DMS79 (cell line): Measurements from ENCODE around the gene PPP1R13L.

Experiments
- DNase-seq: peaks from one replicate; lab custom pipeline; 2025; lab: John Stamatoyannopoulos, UW

The PPP1R13L gene

GRCh38 chr19:45363861-45364459, 40.9 kb downstream of the PPP1R13L start:
- DNase-seq = no peak

- no peak for DNase-seq
Measured at GRCh38 chr19:45362291-45362690, 42.6 kb downstream of the PPP1R13L start.

- DNase-seq = no peak
Measured at GRCh38 chr19:45361608-45362007, 43.3 kb downstream of the PPP1R13L start.

DNA sequence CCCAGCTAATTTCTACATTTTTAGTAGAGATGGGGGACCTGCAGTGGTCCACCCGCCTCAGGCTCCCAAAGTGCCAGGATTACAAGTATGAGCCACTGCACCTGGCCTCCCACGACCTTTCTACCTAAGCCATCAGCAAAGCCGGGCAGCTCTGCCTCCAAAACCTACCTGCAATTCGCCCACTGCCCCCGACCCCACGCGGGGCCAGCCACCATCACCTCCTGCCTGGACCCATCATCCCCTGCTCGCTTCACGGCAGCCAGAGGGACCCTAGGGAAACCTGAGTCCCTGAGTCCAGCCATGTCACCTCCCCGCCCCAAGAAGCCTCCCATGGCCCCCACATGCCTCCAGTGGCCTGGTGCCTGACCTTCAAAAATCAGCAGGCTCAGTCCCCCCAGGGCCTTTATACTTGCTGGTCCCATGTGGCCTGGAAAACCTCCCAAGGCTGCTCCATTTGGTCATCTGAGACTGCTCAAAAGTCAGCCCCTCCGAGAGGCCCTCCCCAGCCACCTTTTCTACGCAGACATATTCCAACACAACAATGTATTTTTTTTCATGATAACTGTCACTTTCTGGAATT, 46.6 kb downstream of the PPP1R13L start:
- DNase-seq = no peak

DNA sequence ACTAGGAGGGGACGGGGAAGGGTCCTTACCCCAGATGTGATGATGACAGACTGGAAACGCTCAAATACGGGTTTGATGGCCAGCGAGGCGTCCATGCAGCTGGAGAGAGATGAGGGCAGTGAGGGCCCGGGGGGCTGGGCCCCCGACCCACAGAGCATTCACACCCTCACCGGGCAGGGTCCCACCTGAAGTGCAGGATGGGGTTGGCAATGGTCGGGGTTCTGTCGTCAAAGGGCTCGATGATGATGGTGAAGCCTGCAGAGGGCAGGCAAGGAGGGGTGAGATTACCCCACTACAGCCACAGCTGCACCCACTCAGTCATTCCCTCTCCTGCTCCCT, 47.5 kb downstream of the PPP1R13L start:
- DNase-seq = no peak

DNA sequence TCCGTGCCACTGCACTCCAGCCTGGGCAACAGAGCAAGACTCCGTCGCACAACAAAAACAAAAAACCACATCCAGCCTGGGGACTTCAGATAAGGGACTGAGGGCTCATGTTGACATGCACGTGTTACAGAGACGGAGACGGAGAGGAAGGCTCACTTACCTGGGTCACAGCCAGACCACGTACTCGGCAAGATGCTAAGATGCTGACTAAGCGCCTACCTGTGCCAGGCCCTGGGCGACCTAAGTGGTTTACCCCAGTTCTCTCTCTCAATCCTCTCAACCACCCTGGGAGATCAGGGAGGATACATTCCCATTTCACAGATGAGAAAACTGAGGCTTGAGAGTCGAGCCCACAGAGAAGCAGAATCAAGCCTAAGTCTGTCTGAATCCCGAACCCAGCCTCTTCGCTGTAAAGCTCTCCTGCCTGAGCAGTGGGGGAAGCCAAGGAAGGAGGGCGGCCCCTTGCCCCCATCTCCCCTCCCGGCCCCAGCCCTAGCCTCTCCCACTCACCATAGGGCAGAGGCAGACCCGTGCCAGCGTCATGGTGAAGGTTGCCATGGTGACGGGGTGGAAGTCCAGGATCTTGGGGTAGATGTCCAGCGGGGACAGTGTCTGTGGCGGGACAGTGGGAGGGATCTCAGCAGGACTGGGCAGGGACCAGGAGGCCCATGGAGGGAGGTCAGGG, 48.0 kb downstream of the PPP1R13L start:
- no peak for DNase-seq

DNA sequence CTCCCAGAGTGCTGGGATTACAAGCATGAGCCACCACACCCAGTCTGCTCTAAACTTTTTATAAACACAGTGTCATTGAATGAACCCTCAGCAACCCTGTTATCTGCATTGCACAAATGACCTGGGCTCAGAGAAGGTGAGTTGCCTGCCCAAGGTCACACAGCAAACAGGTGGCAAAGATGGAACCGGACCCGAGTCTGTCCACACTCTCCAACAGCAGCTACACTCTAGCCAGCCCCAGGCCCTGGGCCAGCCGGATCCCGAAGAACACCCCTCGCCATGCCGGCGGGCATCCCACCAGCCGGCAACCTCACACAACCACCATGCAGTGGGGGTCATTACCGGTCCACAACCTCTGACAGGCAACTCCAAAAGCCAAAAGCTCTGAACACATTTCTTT, 49.0 kb downstream of the PPP1R13L start:
- no peak for DNase-seq

GRCh38 chr19:45355402-45355801, 49.5 kb downstream of the PPP1R13L start:
- DNase-seq = no peak

- DNase-seq = no peak
Measured at GRCh38 chr19:45354241-45354842, 50.5 kb downstream of the PPP1R13L start.

DNA sequence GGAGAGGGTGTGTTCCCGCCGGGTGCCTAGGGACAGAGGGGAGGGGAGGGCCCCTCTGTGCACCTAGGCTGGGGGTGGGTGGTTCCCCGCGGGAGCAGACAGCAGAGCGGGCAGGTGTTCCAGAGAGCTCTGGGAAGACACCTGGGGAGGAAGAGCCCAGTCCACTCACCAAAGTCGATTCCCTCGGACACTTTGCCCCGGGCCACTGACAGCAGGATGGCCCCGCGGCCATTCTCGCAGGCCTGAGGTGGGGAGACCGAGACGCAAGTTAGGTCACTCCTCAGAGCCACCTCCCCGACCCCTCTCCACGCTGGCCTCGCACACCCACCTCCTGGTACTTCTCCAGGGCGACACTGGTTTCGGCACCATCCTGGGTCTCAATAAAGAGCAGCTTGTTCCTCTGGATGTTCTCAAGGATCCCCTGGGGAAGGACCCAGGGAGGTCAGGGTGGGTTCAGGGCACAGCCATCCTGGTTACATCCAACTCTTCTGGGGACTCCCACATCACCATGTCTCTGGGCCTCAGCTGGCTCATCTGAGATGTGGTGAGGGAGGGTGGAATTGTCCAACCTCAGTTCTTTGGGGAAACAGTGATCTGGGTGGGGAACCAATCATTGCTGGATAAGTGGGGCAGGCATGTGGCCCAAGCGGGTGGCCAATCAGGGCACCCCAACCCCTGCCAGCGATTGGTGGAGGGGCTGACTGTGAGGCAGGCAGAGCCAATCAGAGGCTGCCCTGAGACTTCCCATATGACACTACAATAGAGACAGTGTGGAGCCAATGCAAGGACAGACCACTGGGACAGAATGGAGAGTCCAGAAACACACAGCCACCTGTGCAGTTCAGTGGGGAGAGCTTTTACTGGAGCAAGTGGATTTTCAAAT, 51.7 kb downstream of the PPP1R13L start:
- no peak for DNase-seq

DNA sequence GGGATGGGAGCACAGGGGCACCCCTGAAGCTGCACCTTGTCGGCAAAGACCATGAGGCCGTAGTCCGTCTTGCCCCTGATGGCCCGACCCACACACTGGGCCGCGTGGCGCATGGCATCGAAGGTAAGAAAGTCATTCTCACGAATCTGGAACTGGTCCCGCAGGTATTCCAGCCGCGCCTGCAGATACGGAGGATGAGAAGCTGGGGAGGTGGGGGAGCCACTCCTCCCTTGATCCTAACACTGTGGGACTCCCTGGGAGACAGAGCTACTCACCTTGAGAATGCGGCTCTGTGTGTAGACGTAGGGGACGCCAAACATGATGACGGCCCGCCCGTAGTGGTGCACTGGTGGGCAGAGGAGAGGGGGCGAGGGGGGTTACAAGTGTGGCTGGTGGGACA, 52.4 kb downstream of the PPP1R13L start:
- DNase-seq = no peak

GRCh38 chr19:45352062-45352461, 52.8 kb downstream of the PPP1R13L start:
- no peak for DNase-seq

DNA sequence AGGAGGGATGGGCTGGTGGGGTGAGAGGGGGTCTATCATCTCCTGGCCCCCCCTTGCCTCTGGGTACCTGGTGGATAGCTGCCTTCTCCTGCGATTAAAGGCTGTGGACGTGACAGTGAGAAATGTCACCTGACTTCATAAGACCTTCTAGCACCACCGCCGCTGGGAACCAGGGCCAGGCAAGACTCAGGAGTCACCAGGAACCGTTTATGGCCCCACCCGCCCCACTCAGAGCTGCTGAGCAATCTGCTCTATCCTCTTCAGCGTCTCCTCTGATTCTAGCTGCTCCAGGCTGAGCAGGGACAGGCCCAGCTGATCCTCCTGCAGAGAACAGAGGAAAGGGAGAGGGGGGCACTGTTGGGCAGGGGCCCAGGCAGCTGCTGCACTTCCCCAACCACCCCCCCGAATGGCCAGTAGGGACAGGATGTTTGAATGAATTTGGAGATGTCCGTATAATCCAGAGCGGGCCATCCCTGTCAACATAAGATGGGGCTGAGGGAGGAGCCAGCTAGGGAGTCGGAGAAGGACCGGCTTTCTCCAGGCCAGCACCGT, 53.4 kb downstream of the PPP1R13L start:
- DNase-seq = no peak

GRCh38 chr19:45350477-45351058, 54.3 kb downstream of the PPP1R13L start:
- no peak for DNase-seq

GRCh38 chr19:45349430-45349941, 55.4 kb downstream of the PPP1R13L start:
- DNase-seq = no peak

DNA sequence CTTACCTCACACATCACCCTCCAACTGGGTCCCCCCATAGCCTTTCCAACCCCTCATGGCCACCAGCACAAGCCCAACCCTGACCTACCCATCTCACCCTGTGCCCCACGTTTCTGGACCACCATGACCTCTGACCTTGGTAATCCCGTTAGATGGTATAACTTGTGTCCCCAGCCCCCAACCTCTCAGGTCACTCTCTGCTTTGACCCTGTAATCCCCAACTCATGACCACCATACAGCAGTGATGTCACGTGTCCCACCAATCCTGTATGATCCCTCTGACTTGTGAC, 55.8 kb downstream of the PPP1R13L start:
- no peak for DNase-seq

GRCh38 chr19:45348367-45349125, 56.3 kb downstream of the PPP1R13L start:
- no peak for DNase-seq

DNA sequence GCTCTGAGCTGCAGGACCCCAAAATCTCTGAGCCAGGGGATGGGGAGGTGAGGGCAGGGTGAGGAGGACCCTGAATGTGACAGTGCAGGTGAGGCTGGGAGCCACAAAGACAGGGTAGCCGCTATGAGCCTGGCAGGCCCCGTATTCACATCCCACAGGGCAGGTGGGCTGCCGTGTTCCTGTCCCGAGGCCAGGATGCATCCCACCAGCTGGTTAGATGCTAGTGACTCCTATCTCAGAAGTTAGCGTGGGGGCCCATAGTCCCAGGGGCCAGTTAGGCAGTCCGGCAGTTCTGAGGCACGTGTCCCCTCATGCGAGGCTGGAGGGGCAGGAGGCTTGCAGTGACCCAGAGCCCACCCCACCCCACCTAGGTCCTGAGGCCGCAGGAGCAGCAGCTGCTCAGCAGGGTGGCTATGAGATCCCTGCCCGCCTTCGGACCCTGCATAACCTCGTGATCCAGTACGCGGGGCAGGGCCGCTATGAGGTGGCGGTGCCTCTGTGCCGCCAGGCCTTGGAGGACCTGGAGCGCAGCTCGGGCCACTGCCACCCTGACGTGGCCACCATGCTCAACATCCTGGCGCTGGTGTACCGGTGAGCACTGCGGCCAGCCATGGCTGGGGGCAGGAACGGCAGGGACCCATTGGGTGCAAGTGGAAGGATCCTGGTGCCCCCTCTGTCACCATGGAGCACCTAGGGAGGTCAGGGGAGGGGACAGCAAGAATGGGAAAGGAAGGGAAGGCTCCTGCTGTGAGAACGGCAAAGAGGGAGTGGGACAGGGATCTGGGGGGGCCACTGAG, 57.1 kb downstream of the PPP1R13L start:
- no peak for DNase-seq

DNA sequence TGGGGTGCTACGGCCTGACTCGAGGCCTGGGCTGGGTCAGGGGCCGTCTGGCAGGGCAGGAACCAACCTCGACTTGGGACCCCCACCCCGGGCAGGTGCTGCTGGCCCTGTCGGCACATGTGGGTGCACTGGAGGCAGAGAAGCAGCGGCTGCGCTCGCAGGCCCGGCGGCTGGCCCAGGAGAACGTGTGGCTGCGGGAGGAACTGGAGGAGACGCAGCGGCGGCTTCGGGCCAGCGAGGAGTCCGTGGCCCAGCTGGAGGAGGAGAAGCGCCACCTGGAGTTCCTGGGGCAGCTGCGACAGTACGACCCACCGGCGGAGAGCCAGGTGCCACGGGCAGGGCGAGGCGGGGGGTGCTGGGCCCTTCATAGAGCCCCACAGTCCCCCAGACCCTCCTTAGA, 58.4 kb downstream of the PPP1R13L start:
- no peak for DNase-seq

GRCh38 chr19:45345506-45345860, 59.4 kb downstream of the PPP1R13L start:
- no peak for DNase-seq
